SHP77 (cell line): ENCODE data around the gene PLPP1.

Source experiments
- DNase-seq, 2 experiments: peaks; one replicate each; lab custom pipeline; 2025; lab: John Stamatoyannopoulos, UW

Gene PLPP1

DNA sequence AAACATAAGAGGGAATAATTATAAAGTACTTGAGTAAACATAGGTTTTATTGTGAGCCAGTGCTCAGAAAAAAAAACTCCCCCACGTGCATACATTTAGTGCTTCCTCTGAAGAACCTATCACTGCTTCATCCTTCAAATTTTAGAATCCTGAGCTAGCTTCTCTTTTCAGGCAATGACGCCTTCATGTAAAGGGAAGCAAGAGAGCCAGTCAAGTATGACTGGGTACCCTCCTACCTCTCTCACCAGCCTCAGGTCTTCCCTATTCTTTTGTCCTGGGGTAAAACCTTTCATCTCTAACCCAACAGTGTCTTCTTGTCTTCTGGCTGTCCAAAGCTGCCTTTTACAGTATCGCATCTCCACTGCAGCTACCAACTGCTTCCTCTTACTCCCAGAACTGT, 32.0 kb downstream of the PLPP1 start:
- DNase-seq, result no peak

DNA sequence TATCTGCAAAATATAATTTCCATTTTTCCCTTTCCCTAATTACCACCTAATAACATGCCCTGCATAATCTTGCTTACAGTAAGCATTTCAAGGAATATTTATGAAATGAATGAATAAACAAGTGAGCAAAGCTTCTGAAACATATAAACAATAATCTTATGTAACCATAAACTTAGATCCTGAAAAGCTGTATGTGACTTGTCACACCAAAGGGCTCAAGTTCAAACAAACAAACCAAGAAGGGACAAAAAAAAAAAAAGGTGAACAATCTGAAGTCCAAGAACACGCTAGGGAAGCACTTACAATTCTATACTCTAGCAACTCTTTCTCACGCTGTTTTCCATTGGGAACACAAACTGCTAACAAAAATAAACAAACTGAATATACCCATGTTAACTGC, 36.3 kb downstream of the PLPP1 start:
- no peak for DNase-seq

DNA sequence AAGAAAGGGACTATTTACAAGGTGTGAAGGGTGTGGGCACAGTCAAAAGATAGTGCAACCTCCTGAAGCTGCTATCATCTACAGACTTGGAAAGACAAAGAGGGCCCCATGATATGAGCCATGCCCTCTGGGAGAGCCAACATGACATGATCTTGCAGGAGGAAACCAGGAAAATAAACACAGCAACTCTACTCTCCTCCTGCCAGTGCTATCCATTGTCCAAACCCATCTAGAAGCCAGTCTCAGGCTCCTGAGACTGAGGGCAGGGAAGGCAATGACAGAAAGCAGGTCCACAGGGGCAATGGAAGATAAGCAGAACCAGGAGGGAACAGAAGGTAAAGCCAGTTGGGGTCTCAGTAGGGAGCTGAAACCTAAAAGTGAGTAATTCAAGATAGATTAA, 37.1 kb downstream of the PLPP1 start:
- no peak for DNase-seq

DNA sequence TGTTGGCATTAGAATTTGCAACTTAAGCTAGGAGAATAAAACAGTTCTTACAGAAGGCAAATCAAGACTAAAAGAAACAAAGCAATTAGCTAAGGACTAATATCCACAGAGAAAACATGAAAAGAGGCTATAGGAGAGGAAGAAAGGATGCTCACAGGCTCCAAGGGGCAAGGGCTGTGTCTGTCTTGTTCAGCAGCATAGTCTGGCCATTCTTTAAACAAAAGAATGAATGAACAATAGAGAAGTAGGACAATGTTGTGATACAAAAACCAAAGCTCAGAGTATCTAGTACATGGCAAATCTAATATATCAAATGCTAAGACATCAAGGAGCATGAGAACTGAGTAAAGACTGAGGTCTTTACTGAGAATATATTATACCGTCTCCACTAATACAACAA, 39.5 kb downstream of the PLPP1 start:
- DNase-seq, result no peak

DNA sequence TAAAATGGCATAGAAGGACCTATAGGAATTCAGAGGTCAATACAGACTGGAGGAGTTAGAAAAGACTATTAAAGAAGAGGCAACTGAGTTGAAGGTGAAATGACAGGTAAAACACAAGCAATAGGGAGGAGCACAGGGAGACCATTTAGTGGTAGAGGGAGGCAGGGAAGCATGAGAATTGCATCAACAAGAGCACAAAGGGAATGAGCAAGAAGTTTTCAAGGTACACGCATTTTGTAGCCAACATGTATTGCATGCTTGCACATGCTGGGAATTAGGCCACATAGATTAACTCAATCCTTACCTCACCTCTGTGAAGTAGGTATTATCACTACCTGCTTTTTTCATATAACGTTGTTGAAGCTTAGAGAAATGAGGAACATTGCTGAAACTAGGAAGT, 42.3 kb downstream of the PLPP1 start:
- DNase-seq, result no peak

DNA sequence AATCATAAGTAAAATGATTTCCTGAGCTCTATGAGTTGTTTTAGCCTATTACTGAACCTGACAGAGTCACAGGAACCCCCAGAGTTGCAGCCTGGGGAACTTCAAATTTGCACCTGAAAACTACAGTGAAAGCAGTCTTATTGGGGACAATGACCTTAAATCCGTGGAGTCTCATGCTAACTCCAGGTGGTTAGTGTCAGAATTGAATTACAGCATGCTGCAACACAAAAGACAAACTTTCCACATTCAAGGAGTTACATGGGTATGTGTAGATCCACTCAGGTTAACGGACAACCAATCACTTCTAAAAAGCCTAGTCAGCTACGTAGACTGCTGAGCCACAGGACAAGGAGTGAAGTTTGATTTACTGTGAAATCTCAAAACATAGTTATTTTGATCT, 49.7 kb downstream of the PLPP1 start:
- no peak for DNase-seq

DNA sequence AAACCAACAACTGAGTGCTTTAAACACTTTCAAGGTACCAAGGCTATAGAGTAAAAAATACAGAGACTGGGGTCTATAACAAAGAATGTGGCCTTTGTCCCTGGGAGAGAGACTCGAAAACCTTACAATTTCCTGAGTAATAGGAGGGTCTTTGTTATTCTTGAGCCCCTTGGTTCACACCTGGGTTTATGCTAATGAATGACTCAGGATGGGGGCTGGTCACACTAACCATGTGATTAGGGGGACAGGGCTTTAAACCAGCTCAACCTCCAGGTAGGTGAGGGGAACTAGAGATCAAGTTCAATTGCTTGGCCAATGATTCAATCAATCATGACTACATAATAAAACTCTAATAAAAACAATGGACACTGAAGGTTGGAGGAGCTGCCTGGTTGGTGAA, 50.2 kb downstream of the PLPP1 start:
- DNase-seq, result no peak

DNA sequence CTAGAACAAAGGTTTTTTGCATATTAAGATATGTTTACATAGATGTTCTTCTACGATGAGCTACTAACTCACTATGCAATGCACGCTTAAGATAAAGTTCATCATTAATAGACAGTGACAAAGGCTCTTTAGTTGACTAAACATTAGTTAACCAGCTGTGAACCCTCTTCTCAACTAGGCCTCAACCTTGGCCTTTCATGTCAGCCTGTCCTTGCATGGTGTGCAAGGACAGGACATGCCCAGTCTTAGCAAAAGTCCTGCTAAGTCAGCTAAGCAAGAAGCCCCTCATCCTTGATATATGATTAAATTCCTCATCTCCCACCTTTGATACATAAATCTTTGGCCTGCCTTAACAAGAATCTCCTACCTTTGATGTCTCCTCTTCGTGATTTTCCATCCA, 50.9 kb downstream of the PLPP1 start:
- DNase-seq, result no peak

DNA sequence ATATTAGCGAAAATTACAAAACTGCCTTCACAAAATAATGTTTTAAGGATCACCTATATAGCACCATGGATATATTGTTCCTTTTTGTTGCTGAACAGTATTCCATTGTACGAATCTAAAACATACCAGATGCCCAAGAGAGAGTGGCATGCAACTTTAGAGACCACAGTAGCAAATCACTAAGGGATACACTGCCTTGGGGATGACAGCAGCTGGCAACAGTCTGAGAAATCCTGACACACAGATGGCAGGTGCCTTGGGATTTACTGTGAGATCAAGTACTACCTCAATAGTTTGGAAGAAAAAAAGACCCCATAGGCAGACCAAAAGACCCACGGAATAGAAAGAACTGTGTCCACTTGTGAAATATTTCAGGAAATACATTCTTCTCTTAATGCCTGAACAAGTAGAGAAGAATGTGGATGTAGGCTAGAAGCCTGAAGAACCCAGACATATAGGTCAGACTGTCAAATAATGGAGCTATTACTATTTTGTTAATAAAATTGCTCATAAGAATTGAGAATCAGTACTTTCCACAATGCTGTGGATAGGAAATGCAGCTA, 53.4 kb downstream of the PLPP1 start:
- DNase-seq, result no peak

DNA sequence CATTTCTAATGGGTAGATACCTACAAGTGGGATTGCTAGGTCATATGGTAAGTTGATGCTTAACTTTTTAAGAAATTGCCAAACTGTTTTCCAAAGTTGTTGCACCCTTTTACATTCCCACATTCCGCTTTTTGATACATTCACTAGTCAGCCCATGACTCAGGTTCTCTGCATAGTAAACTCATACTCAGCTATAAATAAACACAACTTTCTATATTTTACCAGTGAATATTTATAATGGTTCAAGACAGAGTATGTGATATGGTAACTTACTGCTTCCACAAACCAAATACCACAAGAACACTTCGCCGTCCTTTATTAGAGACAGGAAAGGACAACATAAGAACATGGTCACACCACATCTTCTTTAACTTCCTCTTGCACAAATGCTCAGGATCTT, 54.0 kb downstream of the PLPP1 start:
- no peak for DNase-seq

DNA sequence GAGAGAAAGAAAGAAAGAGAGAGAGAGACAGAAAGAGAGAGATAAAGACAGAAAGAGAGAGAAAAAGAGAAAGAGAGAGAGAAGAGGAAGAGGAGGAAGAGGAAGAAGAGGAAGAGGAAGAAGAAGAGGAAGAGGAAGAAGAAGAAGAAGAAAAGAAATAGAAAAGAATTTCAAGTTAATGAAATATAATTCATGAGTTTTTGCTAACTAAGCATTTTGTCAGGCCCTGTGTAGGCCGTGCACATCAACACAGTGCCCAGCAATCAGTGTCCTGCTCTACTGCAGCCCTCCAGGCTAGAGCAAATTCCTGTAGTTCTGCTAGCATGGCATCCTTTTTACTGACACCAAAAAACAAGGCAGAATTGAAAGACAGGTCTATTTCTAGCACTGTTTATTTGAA, 62.1 kb downstream of the PLPP1 start:
- no peak for DNase-seq

DNA sequence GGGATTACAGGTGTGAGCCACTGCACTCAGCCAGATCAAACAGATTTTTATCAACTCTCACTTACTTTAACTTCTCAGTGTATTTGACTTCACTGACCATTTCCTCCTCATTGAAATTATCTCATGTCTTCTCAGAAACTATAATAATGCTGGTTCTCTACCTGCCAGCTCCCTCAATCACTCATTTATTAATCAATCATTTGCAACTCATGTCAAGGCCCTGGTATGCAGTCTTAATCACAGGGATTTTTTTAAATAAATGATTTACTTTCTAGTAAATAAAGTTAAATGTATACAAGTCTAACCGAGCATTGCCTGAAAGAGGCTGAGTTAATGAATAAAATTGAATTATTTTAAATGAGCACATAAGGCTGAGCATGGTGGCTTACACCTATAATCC, 63.3 kb downstream of the PLPP1 start:
- no peak for DNase-seq

DNA sequence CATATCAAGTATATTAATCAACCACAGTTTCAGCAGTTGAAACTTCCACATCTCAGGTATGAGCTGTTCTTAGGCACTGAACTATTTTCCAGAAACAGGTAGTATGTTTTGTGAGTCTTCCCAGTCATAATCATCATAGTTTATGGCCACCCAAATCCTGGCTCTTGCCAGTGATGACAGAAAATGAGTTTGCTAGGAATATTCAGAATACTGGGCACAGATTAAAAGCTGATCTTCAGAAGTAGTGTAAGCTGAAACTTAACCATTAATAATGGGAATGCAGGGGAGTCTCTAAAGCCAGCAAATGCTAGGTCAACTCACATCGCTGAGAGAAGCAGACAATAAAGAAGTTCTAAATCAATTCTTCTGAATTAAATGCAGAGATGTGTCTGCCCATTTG, 64.5 kb downstream of the PLPP1 start:
- no peak for DNase-seq

DNA sequence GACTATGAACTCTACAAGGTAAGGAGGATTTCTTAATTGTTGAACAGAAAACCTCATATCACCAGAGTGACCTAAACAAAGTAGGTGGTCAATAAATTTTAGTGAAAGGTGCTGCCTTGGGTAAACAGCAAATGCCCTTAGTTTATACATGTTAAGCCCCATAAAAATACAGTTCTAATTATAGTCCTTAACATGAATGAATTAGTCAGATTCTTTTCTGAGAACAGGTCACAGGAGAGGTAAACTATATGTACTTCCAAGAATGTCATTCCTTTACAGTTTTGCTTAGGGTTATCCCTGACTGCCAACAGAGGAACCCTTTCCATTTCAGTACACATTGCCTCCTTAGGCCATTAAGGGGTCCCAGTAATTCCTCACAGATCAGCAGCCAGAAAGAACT, 64.9 kb downstream of the PLPP1 start:
- DNase-seq, result no peak

DNA sequence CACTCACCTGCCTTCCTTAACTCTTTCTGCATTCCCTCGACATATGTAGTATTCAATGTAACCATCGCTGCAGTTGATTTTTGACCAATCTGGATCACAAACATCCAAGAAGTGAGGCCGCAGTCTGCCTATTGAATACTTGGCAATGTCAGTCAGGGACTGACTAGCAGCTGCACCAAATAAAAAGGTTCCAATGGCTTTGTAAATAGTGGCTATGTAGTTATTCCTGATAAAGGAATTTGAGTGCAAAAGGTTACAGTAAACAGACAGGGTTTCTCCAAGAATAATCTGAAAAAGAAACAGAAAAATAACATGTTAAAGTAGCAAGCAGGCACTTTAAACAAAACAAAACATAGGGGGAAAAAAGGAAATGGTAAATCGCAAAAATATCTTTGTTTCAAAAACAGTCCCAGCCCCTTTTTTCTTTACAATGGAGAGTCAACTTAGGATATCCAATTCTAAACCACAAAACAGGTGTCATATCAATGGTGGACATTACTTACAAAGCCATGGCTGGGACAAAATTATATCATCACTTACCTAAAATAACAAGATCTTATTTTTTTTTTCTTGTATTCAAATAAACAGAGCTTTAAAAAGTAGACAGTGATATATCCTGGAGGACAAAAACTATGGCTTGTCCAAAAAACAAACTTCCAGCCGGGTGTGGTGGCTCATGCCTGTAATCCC, 66.8 kb downstream of the PLPP1 start:
- no peak for DNase-seq

DNA sequence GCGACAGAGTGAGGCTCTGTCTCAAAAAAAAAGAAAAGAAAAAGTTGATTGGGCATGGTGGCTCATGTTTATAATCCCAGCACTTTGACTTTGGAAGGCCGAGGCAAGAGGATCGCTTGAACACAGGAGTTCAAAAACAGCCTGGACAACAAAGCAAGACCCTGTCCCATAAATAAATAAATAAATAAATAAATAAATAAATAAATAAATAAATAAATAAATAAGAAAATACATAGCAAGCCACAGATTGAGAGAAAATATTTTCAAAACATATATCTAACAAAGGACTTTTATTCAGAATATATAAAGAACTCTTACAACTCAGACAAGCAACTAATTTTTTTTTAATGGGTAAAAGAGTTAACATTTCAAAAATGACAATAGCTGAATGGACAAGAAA, 71.2 kb downstream of the PLPP1 start:
- DNase-seq, result no peak

DNA sequence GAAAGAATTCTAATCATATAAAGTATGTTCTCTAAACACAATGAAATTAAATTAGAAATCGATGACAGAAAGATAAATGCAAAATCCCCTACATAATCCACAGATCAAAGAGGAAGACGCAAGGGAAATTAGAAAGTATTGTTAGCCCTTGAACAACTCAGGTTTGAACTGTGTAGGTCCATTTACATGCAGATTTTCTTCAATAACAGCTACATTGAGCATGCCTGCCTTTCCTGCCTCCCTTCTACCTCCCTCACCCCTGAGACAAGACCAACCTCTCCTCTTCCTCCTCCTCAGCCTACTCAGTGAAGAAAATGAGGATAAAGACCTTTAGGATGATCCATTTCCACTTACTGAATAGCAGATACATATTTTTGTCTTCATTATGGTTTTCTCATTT, 75.2 kb downstream of the PLPP1 start:
- no peak for DNase-seq

DNA sequence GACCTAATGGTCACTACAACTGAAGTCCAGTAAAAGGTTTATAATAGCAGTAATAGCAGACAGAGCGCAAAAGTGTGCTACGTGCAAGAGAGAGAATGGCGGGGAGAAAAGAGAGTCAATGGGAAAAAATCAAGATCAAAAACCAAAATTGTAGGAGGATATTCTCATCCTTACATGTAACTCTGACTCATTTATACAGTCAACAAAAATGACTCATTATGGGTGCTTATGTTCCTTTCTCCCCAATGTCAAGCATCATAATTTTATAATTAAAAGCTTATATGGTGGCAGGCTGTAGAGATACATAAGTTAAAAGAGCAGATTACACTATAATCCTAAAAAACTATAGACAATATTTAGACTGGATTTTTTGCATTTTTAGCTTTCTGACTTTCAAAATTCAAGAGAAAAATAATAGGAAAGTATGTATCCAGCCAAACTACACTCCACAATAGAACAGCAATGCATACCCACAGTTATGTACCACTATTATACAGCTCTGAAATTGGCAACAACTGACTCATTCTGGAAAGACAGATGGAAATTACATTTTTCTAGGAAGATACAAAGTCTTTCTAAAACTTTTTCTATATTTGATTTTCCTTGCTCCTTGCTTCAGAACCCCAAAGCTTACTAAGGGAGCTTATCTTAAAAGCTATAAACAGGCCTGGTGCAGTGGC, 78.4 kb downstream of the PLPP1 start:
- DNase-seq, result no peak

DNA sequence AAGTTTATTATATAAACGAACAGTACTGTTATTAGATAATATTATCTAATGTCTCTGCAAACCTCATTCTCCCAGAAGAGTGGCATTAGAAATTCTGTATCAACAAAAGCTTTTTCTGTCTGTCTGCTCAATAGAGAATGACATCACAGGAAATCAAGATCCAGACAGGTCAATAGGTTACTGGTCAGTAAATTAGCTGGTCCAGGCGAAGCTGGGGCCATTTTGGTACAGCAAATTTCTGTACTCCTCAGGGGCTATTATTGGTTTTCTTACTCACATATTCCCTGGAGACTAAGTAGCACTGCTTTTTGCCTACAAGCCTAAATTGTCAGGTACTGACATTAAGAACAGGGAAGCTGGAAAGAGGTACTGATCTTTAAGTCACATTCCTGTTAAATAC, 80.5 kb downstream of the PLPP1 start:
- no peak for DNase-seq

DNA sequence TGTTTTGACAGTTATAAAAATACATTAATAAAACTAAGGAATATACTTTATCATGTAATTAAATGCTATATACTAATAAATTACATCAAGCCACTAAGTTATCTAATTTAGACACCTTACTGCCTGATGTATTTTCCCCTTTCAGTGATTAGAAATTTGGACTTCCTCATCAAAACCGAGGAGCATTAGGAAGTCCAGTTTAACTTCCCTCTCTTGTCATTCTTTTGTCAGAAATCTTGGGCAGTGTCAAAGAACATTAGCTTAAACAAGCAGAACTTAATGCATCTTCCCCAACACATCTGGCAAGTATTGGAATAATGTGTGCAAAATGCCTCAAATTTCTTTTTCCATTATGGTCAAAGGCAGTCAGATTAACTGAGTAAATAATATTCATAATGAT, 81.6 kb downstream of the PLPP1 start:
- no peak for DNase-seq

DNA sequence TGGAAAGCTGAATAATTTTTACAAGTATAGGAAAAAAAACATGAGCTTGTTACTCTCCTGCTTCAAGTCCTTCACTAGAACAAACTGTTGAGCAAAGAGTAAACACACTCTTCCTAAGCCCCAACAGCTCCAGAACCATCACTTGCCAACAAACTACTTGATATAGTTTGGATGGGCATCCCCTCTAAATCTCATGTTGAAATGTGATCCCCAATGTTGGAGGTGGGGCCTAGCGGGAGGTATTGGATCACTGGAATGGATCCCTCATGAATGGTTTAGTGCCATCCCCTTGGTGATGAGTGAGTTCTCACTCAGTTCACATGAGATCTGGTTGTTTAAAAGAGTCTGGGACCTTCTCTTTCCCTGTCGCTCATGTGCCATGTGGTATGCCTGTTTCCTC, 82.8 kb downstream of the PLPP1 start:
- no peak for DNase-seq

DNA sequence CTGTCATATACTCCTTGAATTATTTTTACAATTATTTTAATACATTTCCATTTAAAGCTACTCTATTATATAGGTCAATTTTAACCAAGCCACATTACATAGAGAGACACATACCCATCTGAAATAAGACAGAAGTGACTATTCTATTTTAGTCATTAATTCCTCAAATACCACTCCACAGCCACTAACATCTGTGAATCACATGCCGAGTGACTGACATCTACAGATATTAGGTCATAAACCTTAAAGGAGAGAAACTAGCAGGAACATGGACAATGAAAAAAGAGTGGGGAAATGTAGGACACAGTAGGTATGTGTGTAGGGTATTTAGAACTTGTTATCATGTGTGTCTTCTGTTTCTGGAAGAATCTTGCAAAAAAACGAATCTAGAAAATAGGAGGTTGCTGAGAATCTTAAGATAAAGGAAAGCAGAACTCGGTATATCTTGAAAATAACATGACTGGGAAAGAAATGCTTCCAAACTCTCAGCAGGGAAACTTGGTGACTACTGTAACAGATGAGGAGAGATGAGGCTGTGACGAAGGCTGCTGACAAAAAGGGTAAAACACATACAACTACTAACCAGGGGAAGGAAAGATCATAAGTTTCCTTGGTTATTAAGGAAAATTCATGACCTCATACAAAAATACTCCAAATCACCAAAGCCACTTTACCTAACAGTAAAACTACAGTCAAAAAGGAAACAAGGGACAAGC, 84.6 kb downstream of the PLPP1 start:
- DNase-seq, result no peak

DNA sequence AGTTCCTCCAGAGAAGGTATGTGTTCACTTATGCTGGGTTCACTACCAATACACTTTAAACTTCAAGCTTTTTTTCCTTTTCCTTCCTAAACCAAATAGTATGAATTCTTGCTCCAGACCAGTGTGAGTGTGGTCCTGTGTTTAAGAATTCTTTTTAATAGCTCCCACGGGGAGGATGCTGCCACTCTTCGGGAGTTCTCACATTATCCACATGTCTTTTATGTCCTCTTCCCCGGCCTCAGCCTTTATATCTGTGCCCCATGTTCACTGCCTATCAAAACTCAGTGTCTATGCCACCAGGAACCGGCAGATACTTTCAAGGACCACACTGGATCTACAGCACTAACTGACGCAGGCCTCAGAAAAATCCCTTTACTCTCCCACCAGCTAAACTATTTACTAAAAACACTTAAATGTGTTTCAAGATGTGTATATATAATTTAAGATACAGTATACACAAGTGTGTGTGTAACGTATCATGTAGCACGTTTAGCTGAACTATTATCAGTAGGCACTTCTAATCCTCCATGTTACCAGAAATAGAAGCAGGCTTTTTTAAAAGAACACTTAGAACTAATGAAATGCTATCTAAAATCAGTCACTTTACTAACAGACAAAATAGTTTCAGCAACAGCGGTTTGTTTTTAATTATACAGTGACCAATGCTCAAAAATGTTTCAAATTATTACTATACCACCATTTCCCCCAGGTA, 88.0 kb downstream of the PLPP1 start:
- DNase-seq, result no peak
